ENCODE results near the gene ACVR2B.

ACVR2B gene

GRCh38 chr3:38534180-38534579 is 80.5 kb downstream of the ACVR2B start:
- no peak for DNase-seq

- no peak for DNase-seq
Observed at GRCh38 chr3:38534604-38535003, 80.9 kb downstream of the ACVR2B start.

GRCh38 chr3:38536671-38537070 is 83.0 kb downstream of the ACVR2B start:
- DNase-seq: no peak

GRCh38 chr3:38538773-38539353 is 85.2 kb downstream of the ACVR2B start:
- DNase-seq: no peak

GRCh38 chr3:38541806-38542205 is 88.1 kb downstream of the ACVR2B start:
- no peak for DNase-seq
